Endothelial cell of hepatic sinusoid (primary cell): ENCODE measurements around the gene PTGER3.
"Not testable (repeated sequence)": the region's sequence is repeated elsewhere in the genome, so short reads cannot be mapped to it uniquely, and the experiment has no call there.

Source experiments
- in situ Hi-C: cut with HindIII; loops from 2 replicates; pipeline ENCODE4 v1.10.0; 2017; ENCODE audit warnings: low sequenced_read_pairs

Gene PTGER3

GRCh38 chr1:70961374-70961975 lies 86.1 kb downstream of the PTGER3 start:
- in situ Hi-C loops, result no loop called here

GRCh38 chr1:70948396-70949017 lies 99.1 kb downstream of the PTGER3 start:
- in situ Hi-C loops, result no loop called here

- in situ Hi-C loops, result no loop called here
These were observed 99.8 kb downstream of the PTGER3 start for GRCh38 chr1:70947835-70948234.

- in situ Hi-C loops, result no loop called here
These were observed 101.9 kb downstream of the PTGER3 start for GRCh38 chr1:70945676-70946075.

- in situ Hi-C loops, result no loop called here
These were observed 102.4 kb downstream of the PTGER3 start for GRCh38 chr1:70945251-70945650.

GRCh38 chr1:70941563-70941962 lies 106.1 kb downstream of the PTGER3 start:
- in situ Hi-C loops, result no loop called here

- in situ Hi-C loops, result not testable (repeated sequence)
These were observed 107.2 kb downstream of the PTGER3 start for GRCh38 chr1:70940398-70940797.

GRCh38 chr1:70934194-70934961 lies 113.2 kb downstream of the PTGER3 start:
- in situ Hi-C loops, result no loop called here

GRCh38 chr1:70930062-70930461 lies 117.6 kb downstream of the PTGER3 start:
- in situ Hi-C loops, result no loop called here

GRCh38 chr1:70922196-70922595 lies 125.4 kb downstream of the PTGER3 start:
- in situ Hi-C loops, result no loop called here
